Upper lobe of left lung (tissue), 4 donors: Measurements from ENCODE around the gene TPRN.

Experiments
- CTCF ChIP-seq, 6 experiments: fragments of 450-650 bp in 4 of 6; fragments of 200-600 bp in 2 of 6; sonication (generic) in 2 of 6; IDR thresholded peaks; one replicate each; pipeline ENCODE4 v1.5.1; 2016 to 2019; ENCODE audit warnings: antibody characterized with exemption in 6 of 6
- EP300 ChIP-seq, 4 donors: sonication (generic); formaldehyde crosslinking; IDR thresholded peaks; one replicate each; pipeline ENCODE4 v1.5.1; 2017; ENCODE audit warnings: antibody characterized with exemption in 4 of 4, control low read depth in 2 of 4
- POLR2A ChIP-seq, 4 donors: fragments of 450-650 bp; IDR thresholded peaks; one replicate each; pipeline ENCODE4 v1.5.1; 2016 to 2017; ENCODE audit warnings: antibody characterized with exemption in 4 of 4, mild to moderate bottlenecking in 2 of 4
- POLR2AphosphoS5 ChIP-seq, 2 donors: sonication (generic); formaldehyde crosslinking; IDR thresholded peaks; one replicate each; pipeline ENCODE4 v1.5.1; 2017; ENCODE audit warnings: antibody characterized with exemption in 2 of 2

GRCh38 chr9:137190315-137190856 is 10.2 kb downstream of the TPRN start:
- no peak for TF ChIP-seq CTCF (IDR thresholded peaks at IDR 0.05)
- TF ChIP-seq POLR2A (IDR thresholded peaks at IDR 0.05): no peak
- TF ChIP-seq EP300 (IDR thresholded peaks at IDR 0.05): no peak
- TF ChIP-seq POLR2AphosphoS5 (IDR thresholded peaks at IDR 0.05): no peak
